GM18867 (cell line): ENCODE results near the gene ZBTB38.

Source experiments
- ATAC-seq: cut with Tn5 transposase; IDR thresholded peaks from one replicate; pipeline ENCODE4 v1.9.1; 2021; ENCODE audit warnings: mild to moderate bottlenecking, moderate library complexity; ENCODE audit not compliant: unreplicated experiment

The ZBTB38 gene

DNA sequence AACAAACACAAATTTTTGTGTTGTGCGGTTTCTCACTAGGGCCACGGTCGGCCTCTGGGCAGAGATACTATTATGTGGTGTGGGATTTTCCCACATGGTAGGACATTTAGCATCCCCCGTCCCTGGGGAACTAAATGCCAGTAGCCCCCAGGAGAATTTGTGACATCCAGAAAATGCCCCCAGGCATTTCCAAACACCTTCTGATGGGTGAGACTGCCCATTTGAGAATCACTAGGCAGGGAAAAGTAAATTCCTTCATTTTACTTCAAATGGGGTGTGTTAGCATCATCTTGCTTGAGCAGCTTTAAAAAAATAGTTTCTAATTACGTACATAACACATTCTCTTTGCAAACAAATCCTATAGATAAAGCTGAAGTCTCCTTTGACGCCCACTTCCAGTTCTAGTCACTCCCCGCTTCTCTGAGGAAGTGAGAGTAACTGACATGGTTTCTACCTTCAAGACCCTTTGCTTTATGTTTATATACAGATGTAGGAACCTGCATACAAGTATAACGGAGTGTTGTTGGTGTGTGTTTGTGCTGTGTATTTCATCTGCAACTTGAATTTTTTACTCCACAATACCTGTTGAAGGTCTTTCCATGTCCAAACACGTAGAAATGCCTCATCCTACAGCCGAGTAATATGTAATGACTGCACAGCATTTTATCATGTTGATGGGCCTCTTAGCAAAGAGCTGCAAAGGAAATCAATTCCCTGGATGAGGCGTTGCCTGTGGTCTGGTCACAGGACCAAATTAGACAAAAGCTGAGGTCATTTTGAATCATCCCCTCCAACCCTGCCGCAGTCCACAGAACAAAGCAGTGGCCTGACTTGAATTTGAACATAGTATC, 31.4 kb upstream of the ZBTB38 start:
- peak; percentile 91 for ATAC-seq

GRCh38 chr3:141337523-141337854, 30.8 kb upstream of the ZBTB38 start:
- no peak for ATAC-seq

GRCh38 chr3:141337991-141338390, 30.3 kb upstream of the ZBTB38 start:
- ATAC-seq: no peak

DNA sequence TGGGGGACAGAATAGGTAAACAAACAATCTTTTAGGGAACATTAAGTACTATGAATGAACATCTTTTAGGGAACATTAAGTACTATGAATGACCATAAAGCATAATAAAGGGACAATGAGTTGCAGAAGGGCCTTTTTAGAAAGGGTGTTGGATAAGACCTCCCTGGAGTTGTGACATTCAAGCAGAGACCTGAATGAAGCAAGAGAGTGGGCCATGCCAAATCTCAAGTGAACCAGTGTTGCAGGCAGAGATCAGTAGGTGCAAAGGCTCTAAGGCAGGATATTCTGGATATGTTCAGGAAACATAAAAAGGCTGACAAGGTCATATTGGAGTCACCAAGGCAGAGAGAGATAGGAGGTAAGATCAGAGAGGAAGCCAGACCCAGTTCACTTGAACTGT, 29.4 kb upstream of the ZBTB38 start:
- ATAC-seq: no peak

GRCh38 chr3:141341536-141341935, 26.8 kb upstream of the ZBTB38 start:
- ATAC-seq: no peak

GRCh38 chr3:141342386-141342785, 25.9 kb upstream of the ZBTB38 start:
- ATAC-seq: no peak

DNA sequence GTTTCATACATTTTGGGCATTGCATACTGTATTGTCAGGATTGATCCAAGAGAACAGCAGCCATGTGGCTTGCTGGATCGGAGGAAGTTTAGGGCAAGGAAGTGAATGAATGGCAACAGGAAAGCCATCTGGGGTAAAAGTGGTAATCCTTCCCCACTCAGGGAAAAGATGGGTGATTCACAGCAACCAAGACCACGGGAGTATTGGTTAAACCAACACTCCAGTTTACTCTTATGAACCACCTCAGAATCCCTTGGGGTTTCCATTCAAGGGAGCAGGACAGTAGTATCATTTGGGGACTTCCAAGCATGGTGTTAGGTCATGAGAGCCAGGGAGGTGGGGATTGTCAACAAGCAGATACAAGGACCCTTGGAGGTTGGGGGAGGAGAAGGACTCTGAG, 25.2 kb upstream of the ZBTB38 start:
- no peak for ATAC-seq

DNA sequence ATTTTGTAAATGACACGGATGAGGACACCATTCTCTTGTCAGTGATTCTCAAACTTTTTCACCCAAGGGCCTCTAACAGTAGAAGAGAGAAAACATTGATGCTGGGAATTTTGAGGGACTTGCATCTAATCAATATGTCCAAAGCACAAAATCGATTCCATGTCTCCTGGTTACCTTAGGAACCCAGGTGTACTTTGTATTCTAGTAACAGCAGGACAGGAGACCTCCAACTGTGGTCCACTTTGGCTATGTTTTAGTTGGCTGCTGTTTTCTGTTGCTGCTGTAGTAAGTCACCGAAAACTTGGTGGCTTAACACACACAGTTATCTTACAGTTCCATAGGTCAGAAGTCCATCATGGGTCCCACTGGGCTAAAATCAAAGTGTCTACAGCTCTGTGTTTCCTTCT, 24.4 kb upstream of the ZBTB38 start:
- no peak for ATAC-seq

DNA sequence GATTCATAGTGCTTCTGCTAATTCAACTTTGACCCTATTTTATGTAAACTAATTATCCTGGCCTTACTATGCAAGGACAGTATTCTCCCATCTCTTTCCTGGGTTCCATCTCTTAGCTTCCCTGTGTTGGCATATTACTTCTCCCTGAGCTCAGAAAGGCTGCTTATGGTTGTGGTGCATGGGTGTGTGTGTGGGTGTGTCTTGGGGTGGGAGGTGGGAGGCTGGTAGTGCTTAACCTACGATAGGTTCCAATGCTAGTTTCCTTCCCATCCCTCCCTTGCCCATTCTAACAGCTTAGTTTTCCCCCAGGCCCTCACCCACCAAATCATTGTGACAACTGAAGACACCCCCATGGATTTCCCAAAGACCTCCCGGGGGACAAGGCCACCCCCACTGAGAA, 22.8 kb upstream of the ZBTB38 start:
- ATAC-seq: no peak

- ATAC-seq: no peak
These were observed 22.3 kb upstream of the ZBTB38 start for GRCh38 chr3:141346007-141346406.

DNA sequence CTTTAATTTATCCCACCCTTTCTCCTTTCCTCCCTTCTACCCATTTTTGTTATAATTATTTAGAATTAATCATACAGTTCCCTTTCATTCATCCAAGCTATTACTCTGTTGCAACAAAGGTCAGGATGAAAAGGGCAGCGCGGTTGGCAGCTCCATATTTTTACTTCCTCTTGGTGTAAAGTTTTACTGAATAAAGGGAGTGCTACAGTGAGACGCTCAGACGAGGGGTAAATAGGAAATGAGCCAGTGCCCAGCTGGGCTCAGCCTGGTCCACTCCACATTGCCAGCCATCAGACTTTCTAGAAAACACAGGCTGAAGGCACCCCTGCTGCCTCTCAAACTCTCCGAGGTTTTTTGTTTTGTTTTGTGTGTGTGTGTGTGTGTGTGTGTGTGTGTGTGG, 21.9 kb upstream of the ZBTB38 start:
- no peak for ATAC-seq

DNA sequence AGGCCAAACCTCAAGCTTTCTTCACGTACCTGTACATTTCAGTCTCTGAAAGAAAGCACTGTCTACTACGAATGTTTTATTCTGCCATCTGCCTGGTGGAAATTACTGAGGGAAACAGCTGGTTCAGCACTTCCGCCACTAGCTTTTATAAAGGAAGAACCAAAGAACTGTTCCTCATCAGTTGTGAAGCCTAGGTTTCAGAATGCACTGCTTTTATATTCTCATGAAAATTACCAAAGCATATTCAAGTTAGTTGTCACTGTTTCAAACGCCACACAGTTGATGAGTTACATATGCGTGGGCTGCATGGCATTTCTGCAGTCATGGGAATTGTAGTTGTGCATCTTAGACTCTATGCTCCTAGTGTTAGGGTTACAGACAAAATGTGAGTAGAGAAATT, 21.5 kb upstream of the ZBTB38 start:
- ATAC-seq: no peak

- ATAC-seq: no peak
These were observed 19.5 kb upstream of the ZBTB38 start for GRCh38 chr3:141348837-141349236.

- no peak for ATAC-seq
These were observed 18.6 kb upstream of the ZBTB38 start for GRCh38 chr3:141349711-141350110.

DNA sequence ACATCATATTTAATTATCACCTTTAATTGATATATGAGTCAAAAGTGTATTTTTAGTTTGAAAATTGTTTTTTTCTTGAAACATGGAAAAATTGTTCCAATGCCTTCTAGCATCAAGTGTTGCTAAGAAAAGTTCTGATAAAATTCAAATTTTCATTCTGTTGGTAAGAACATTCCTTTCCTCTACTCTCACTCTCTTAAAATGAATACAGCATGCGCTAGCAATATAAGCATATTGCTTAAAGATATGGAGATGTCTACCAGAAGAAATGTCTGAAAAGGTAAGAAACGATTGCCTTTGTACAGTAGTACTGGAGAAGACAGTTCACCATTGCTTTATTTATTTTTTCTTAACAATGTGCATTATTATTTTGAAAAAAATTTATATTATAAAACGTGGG, 17.6 kb upstream of the ZBTB38 start:
- ATAC-seq: no peak

GRCh38 chr3:141352262-141352984, 15.9 kb upstream of the ZBTB38 start:
- no peak for ATAC-seq

DNA sequence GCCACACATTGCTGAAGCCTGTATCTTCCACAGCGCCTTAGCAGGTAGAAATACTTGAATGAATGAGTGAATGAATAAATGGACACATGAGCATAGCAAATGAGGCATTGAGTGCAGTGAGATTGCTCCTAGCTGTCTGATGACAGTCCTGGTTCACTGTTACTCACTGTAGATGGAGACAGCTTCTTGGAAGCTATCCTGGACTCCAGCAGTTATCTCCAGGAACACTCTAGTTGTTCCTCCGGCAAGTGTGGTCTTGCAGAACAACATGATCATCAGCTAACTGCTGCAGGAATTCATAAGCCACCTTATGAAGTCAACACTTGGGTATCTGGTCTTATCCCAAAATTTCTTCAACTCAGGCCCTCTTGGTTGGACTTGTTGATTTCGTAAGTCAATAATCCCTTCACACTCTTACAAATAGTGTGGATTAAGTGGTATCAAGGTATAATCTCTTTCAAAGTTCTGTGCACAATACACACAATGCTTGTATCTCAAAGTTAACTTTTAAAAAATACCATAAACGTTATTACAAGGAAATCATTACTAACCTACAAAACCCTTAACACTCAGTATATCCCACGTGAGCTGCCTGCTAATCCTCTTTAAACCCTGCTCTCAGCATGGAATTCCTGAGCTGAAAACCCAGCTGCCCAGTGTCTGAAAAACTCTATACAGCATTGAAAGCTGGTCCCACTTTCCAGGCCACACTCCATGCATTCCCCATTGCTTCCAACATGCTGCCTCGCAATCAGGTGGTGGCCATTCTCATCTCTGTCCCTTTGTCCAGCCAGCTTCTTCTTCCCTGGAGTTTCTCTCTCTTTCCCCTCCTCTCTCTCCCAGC, 14.4 kb upstream of the ZBTB38 start:
- ATAC-seq: no peak

- no peak for ATAC-seq
These were observed 13.8 kb upstream of the ZBTB38 start for GRCh38 chr3:141354517-141354916.

DNA sequence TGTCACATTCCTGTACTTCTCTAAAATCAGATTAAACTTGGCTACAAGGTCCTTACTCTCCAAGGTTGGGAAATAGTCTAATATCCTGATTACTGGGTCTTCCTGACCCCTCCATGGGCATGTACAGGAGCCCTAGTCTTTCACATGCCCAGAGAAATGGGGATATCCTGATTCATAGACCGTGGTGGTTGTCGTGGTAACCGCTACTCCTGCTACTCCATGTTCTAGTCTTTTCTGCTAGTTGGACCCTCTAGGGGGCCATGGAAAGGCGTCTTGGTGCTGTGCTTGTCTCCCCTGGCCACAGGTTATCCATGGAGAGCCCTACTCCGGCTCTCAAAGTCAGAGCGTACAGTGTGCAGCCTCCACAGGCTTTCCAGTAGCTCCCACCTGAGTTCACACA, 13.1 kb upstream of the ZBTB38 start:
- ATAC-seq: no peak

- no peak for ATAC-seq
These were observed 12.3 kb upstream of the ZBTB38 start for GRCh38 chr3:141356046-141356445.

- peak; percentile 67 for ATAC-seq
These were observed 7.3 kb upstream of the ZBTB38 start for GRCh38 chr3:141360888-141361598.
